ENCODE results near the gene PARP1.
"Not testable (repeated sequence)": the region's sequence is repeated elsewhere in the genome, so short reads cannot be mapped to it uniquely, and the experiment has no call there.

PARP1 gene

GRCh38 chr1:226351709-226352108 lies 56.2 kb downstream of the PARP1 start:
- no peak for DNase-seq (ENCODE audit: low spot score)

- DNase-seq (ENCODE audit: low spot score): no peak
Measured at GRCh38 chr1:226350519-226350865, 57.4 kb downstream of the PARP1 start.

GRCh38 chr1:226349801-226350518 lies 57.9 kb downstream of the PARP1 start:
- no peak for DNase-seq (ENCODE audit: low spot score)

- DNase-seq (ENCODE audit: low spot score): no peak
Measured at GRCh38 chr1:226349081-226349480, 58.8 kb downstream of the PARP1 start.

GRCh38 chr1:226344441-226345259 lies 63.2 kb downstream of the PARP1 start:
- DNase-seq (ENCODE audit: low spot score): no peak

- no peak for DNase-seq (ENCODE audit: low spot score)
Measured at GRCh38 chr1:226342656-226343055, 65.2 kb downstream of the PARP1 start.

GRCh38 chr1:226340111-226340510 lies 67.8 kb downstream of the PARP1 start:
- not testable (repeated sequence) for DNase-seq (ENCODE audit: low spot score)

GRCh38 chr1:226337276-226337875 lies 70.5 kb downstream of the PARP1 start:
- no peak for DNase-seq (ENCODE audit: low spot score)

- DNase-seq (ENCODE audit: low spot score): no peak
Measured at GRCh38 chr1:226335661-226336060, 72.2 kb downstream of the PARP1 start.

- DNase-seq (ENCODE audit: low spot score): no peak
Measured at GRCh38 chr1:226332947-226333346, 74.9 kb downstream of the PARP1 start.

GRCh38 chr1:226329237-226329636 lies 78.7 kb downstream of the PARP1 start:
- no peak for DNase-seq (ENCODE audit: low spot score)

- DNase-seq (ENCODE audit: low spot score): no peak
Measured at GRCh38 chr1:226327761-226328162, 80.1 kb downstream of the PARP1 start.

- DNase-seq (ENCODE audit: low spot score): no peak
Measured at GRCh38 chr1:226325178-226325577, 82.7 kb downstream of the PARP1 start.

GRCh38 chr1:226324479-226324878 lies 83.4 kb downstream of the PARP1 start:
- no peak for DNase-seq (ENCODE audit: low spot score)

- DNase-seq (ENCODE audit: low spot score): no peak
Measured at GRCh38 chr1:226322986-226323385, 84.9 kb downstream of the PARP1 start.

- no peak for DNase-seq (ENCODE audit: low spot score)
Measured at GRCh38 chr1:226320930-226321329, 87.0 kb downstream of the PARP1 start.

GRCh38 chr1:226318471-226318870 lies 89.4 kb downstream of the PARP1 start:
- no peak for DNase-seq (ENCODE audit: low spot score)

GRCh38 chr1:226314055-226314454 lies 93.8 kb downstream of the PARP1 start:
- no peak for DNase-seq (ENCODE audit: low spot score)

- no peak for DNase-seq (ENCODE audit: low spot score)
Measured at GRCh38 chr1:226312065-226312464, 95.8 kb downstream of the PARP1 start.

GRCh38 chr1:226311376-226311775 lies 96.5 kb downstream of the PARP1 start:
- DNase-seq (ENCODE audit: low spot score): no peak
